Loucy (cell line): ENCODE results near the gene SARNP.

ENCODE experiments used
- H2AFZ ChIP-seq: fragments of 200-600 bp; sonication (generic); 2 replicates; pipeline ENCODE4 v1.6.0; 2016; ENCODE audit warnings: antibody characterized with exemption, mild to moderate bottlenecking, low read length, moderate library complexity
- H3F3A ChIP-seq: fragments of 200-600 bp; 2 replicates; pipeline ENCODE4 v1.6.0; 2016; ENCODE audit warnings: antibody characterized with exemption, low read depth, mild to moderate bottlenecking
- H3K27me3 ChIP-seq: fragments of 200-600 bp; sonication (generic); 2 replicates; pipeline ENCODE4 v1.6.1; 2014; ENCODE audit warnings: low read length, mild to moderate bottlenecking; ENCODE audit not compliant: insufficient read depth, poor library complexity, severe bottlenecking
- H3K36me3 ChIP-seq: fragments of 200-600 bp; sonication (generic); 2 replicates; pipeline ENCODE4 v1.6.1; 2016; ENCODE audit warnings: low read length; ENCODE audit not compliant: insufficient read depth
- H3K4me1 ChIP-seq: fragments of 200-600 bp; sonication (generic); 2 replicates; pipeline ENCODE4 v1.5.1; 2014; ENCODE audit warnings: low read length, mild to moderate bottlenecking; ENCODE audit not compliant: insufficient read depth, poor library complexity, severe bottlenecking
- H3K4me2 ChIP-seq: fragments of 200-600 bp; sonication (generic); 2 replicates; pipeline ENCODE4 v1.6.0; 2014; ENCODE audit warnings: antibody characterized with exemption, low read length, low read depth, mild to moderate bottlenecking; ENCODE audit not compliant: poor library complexity, severe bottlenecking
- H3K4me3 ChIP-seq: fragments of 200-600 bp; sonication (generic); 2 replicates; pipeline ENCODE4 v1.5.1; 2014; ENCODE audit warnings: low read length, mild to moderate bottlenecking, mixed read lengths; ENCODE audit not compliant: poor library complexity, severe bottlenecking
- H3K79me2 ChIP-seq: fragments of 200-600 bp; sonication (generic); 2 replicates; pipeline ENCODE4 v1.6.1; 2014; ENCODE audit warnings: low read length; ENCODE audit not compliant: insufficient read depth
- H3K9ac ChIP-seq: fragments of 200-600 bp; sonication (generic); 2 replicates; pipeline ENCODE4 v1.6.0; 2014; ENCODE audit warnings: mild to moderate bottlenecking, low read depth, low read length, moderate library complexity; ENCODE audit not compliant: poor library complexity, severe bottlenecking
- H3K9me2 ChIP-seq: fragments of 200-600 bp; sonication (generic); replicated peaks from 2 replicates; pipeline ENCODE4 v1.6.1; 2016; ENCODE audit warnings: low read depth, low read length, mixed read lengths
- H3K9me3 ChIP-seq: fragments of 200-600 bp; sonication (generic); 2 replicates; pipeline ENCODE4 v1.6.1; 2014; ENCODE audit warnings: mild to moderate bottlenecking, antibody characterized with exemption, low read length, low read depth; ENCODE audit not compliant: insufficient read depth
- H4K20me1 ChIP-seq: fragments of 200-600 bp; sonication (generic); 2 replicates; pipeline ENCODE4 v1.6.0; 2014; ENCODE audit warnings: antibody characterized with exemption, low read length, mild to moderate bottlenecking; ENCODE audit not compliant: insufficient read depth, poor library complexity, severe bottlenecking
- EZH2phosphoT487 ChIP-seq: fragments of 200-600 bp; IDR thresholded peaks from 2 replicates; pipeline ENCODE4 v1.6.1; 2018; ENCODE audit warnings: antibody characterized with exemption, mild to moderate bottlenecking, moderate library complexity, borderline replicate concordance
- TF ChIP-seq, protein P1 (sequence below): fragments of 200-600 bp; sonication (generic); conservative IDR thresholded peaks from 2 replicates; pipeline ENCODE4 v1.5.1; 2014; ENCODE audit warnings: mild to moderate bottlenecking, antibody characterized with exemption, low read length

Gene SARNP

DNA sequence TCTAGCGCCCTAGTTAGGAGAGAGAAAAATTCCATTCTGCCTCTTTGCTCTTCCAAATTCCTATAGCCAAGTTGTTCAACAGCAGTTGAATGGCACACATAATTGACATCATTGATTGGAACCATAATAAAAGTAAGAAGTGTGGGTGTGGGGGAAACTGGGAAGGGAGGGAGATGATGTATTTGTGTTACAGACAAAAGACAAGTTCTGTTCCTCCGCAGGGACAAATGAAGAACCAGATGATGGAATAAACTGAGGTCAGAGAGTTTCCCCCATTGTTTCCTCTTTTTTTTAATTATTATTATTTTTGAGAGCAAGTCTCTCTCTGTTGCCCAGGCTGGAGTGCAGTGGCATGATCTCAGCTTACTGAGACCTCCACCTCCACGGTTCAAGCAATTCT, 39.7 kb downstream of the SARNP start:
- Histone ChIP-seq H3K4me2 (no peak overlapping the region), H3K27me3 (no peaks in the 10 kb centered on the region)

DNA sequence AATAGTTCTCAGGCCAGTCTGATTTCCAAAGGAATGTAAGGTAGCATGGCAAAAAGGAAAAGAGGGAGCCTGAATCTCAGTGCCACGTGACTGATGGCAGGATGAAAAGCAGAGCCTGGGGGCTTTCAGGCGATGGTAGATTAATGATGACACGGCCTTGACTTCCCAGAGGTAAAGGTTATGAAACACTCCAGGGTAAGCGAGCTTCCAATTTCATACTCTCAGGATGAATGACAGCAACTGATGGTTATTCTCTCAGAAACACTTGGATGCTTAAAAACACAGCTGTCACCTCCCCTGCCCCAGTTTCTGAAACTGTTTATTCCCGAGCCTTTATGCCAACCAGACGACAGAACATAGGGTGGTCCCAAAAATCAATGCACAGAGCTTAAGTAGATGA, 45.8 kb downstream of the SARNP start:
- H3K9me2 ChIP-seq = no peaks in the 10 kb centered on the region
- TF ChIP-seq, protein P1, sequence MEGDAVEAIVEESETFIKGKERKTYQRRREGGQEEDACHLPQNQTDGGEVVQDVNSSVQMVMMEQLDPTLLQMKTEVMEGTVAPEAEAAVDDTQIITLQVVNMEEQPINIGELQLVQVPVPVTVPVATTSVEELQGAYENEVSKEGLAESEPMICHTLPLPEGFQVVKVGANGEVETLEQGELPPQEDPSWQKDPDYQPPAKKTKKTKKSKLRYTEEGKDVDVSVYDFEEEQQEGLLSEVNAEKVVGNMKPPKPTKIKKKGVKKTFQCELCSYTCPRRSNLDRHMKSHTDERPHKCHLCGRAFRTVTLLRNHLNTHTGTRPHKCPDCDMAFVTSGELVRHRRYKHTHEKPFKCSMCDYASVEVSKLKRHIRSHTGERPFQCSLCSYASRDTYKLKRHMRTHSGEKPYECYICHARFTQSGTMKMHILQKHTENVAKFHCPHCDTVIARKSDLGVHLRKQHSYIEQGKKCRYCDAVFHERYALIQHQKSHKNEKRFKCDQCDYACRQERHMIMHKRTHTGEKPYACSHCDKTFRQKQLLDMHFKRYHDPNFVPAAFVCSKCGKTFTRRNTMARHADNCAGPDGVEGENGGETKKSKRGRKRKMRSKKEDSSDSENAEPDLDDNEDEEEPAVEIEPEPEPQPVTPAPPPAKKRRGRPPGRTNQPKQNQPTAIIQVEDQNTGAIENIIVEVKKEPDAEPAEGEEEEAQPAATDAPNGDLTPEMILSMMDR = no peak
- no peak for TF ChIP-seq EZH2phosphoT487
- no peak overlapping the region for H3K9ac ChIP-seq
- H3K4me2 ChIP-seq = no peak overlapping the region
- H3K79me2 ChIP-seq = peaks cover 22% of the 10 kb centered on the region; the same call in 1 of the 2 replicates
- peaks cover 52% of the 10 kb centered on the region; the same call in 1 of the 2 replicates for H3K36me3 ChIP-seq
- H2AFZ ChIP-seq = no peak overlapping the region
- H3K9me3 ChIP-seq = no peaks in the 10 kb centered on the region
- H3F3A ChIP-seq = no peaks in the 10 kb centered on the region
- no peak overlapping the region for H3K4me3 ChIP-seq
- H3K4me1 ChIP-seq = no peaks in the 10 kb centered on the region
- H3K27me3 ChIP-seq = no peaks in the 10 kb centered on the region
- no peaks in the 10 kb centered on the region for H4K20me1 ChIP-seq

More for the DNA sequence above, 39.7 kb downstream of the SARNP start:
- Histone ChIP-seq H3K36me3 (peaks cover 53% of the 10 kb centered on the region; the same call in 1 of the 2 replicates), H3K4me3 (no peak overlapping the region), H2AFZ (no peak overlapping the region), H3K9me3 (no peaks in the 10 kb centered on the region), H3K79me2 (peaks cover 6% of the 10 kb centered on the region; the same call in 1 of the 2 replicates), H3K4me1 (no peaks in the 10 kb centered on the region), H3K9ac (no peak overlapping the region), H3K9me2 (no peaks in the 10 kb centered on the region), H3F3A (no peaks in the 10 kb centered on the region), H4K20me1 (no peaks in the 10 kb centered on the region)
- TF ChIP-seq, protein P1 = no peak
- no peak for TF ChIP-seq EZH2phosphoT487

DNA sequence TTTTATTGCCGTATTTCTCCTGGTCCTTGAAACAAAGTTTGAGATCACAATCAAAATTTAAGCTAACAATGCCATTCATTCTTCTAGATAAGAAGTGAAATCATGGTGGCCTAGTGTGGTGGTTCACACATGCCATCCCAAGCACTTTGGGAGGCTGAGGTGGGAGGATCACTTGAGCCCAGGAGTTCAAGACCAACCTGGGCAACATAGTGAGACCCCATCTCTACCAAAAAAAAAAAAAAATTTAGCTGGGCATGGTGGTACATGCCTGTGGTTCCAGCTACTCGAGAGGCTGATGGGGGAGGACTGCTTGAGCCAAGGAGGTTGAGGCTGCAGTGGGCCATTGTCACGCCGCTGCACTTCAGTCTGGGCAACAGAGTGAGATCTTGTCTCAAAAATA, 50.4 kb downstream of the SARNP start:
- Histone ChIP-seq H3K4me1 (no peaks in the 10 kb centered on the region), H3K9me3 (no peaks in the 10 kb centered on the region), H3K4me3 (no peak overlapping the region), H3K9ac (no peak overlapping the region), H3K79me2 (peaks cover 17% of the 10 kb centered on the region; the same call in 1 of the 2 replicates), H4K20me1 (no peaks in the 10 kb centered on the region), H3F3A (no peaks in the 10 kb centered on the region), H3K27me3 (no peaks in the 10 kb centered on the region), H2AFZ (no peak overlapping the region), H3K4me2 (no peak overlapping the region), H3K36me3 (peaks cover 66% of the 10 kb centered on the region; the same call in 1 of the 2 replicates), H3K9me2 (no peaks in the 10 kb centered on the region)
- TF ChIP-seq EZH2phosphoT487 = no peak
- TF ChIP-seq, protein P1 = no peak
